Head of caudate nucleus (tissue), 42 donors: ENCODE results near the gene TRPM1.
A peak's percentile ranks its signal among the peaks of the same experiment; 100 is the strongest.

Source experiments
- DNase-seq, 42 donors: peaks; one replicate each; pipeline versions ENCODE4 v3.0.0 to v3.0.0-alpha.2; 2020 to 2021; ENCODE audit warnings: mixed read lengths in 7 of 42
- intact Hi-C: fragments of 100-400 bp; cut with DNase I; formaldehyde crosslinking; loops from one replicate; pipeline ENCODE4 v1.15.0; 2022

Gene TRPM1

DNA sequence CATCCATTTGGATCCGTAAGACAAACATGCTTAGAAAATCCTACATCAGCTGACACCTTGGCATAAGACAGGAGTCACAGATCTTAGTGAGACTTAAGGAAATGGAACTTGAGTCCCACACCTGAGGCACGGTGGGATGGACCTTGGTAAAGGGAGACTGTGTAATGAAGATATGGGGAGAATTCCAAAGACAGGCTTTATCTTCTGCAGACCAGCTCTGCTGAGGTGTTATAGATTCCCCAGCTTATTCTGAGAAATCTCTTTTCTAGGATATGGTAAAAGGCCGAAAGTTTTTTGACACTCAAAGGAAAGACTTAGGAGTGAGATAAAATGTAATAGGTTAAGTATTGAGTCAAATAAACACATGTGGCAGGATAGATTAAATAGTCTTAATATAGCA is 101.8 kb downstream of the TRPM1 start:
- intact Hi-C loops, result no loop called here
- no peak for DNase-seq

DNA sequence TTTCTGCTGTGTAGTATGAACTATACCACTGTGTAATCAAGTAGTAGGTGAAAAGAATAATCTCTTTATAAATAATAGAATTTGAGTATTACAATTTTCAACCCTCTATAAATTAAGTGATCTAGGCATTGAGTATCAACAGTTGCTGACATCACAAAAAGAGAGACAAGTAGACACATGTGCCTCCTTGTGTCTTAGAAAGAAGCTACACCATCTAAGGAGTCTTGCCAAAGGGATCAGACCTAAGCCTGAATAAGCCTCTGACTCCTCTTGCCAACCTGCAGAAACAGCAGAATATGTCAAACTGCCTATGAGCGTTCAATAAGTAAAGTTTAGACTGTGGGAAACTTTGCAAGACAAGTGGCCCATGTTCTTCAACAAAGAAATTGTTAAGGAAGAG is 104.3 kb downstream of the TRPM1 start:
- DNase-seq, result no peak
- intact Hi-C loops, result no loop called here

DNA sequence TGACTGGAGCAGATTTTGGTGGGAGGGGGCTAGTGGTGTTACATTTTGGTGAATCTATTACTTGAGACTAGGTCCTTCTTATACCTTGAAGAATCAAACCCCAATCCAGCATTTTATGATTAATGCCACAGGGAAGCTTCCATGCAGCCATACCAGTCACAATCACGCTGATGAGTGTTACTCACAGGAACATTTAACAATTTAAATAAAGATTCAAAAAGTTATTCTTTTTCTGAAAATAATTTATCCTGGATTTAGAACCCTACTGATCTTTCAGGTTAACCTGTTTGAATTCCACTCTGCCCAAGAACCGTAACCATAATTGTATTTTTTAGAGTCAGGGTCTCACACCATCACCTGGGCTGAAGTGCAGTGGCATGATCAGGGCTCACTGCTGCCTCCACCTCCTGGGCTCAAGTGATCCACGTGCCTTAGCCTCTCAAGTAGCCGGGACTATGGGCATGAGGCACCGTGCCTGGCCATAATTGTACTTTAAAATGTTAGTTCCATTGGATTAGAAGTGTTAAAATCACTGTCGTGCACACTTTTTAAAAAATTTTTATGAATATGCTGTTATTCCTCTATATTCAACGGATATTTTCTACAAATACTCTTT is 109.2 kb downstream of the TRPM1 start:
- intact Hi-C loops, result loop anchor here (5.0 kb wide), 1 partner anchor 90 kb away; the partner anchor contains the start of gene FAN1
- no peak for DNase-seq

DNA sequence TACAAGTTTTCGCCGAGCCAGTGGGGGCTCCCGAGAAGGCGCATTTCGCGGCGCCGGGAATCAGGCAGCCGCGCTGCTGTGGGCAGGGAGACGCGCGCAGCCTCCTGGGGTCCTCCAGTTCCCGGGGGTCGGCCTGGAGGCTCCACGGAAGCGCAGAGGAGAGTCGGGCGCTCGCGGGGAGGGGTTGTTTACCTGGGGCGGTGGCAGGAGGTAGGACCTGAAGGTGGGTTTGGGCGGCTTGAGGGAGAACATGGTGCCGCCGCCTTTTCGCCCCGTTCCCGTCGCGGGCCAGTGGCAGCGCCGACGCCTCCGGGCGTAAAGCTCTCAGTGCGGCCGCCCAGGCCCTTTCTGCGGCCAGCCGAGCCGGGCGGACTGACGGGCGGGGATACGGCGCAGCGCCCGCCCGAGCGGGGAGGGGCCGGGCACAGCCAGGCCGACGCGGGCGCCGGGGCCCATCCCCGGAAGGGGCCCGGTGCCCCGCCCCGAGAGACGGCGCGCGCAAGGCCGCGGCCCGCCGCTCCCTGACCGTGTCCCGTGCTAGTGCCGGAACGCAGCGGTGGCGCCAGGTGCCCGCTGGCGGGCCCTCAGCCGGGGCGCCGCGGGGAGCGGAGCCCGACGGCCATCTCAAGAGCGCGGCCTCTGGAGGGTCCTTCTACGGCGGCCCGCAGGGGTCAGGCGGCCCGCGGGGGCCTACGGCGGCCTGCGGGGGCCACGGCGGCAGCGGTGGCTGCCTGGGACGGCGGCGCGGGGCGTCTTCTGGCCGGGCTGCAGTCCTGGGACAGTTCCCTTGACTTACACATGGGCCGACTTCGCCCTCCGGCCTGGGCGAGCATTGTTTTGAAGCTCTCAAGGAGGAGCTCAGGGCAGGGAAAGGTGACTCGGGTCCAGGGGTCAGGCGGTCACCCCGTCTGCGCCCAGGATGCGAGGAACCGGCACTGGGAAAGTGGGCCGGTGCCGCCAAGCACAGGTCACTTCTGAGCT is 110.0 kb downstream of the TRPM1 start, which contains the start of gene MTMR10:
Gene MTMR10, minus strand, starts transcription at position 374 of the 981 bp plus-strand sequence. Its CDS starts 122 bp downstream, at position 252.
- intact Hi-C loops, result loop anchor here (2.0 to 5.0 kb wide), 2 partner anchors 69 to 89 kb away; partner anchors contain the start of gene FAN1
- peak in 41 of 42 donors; percentile 23 to 89 (median 76) for DNase-seq

DNA sequence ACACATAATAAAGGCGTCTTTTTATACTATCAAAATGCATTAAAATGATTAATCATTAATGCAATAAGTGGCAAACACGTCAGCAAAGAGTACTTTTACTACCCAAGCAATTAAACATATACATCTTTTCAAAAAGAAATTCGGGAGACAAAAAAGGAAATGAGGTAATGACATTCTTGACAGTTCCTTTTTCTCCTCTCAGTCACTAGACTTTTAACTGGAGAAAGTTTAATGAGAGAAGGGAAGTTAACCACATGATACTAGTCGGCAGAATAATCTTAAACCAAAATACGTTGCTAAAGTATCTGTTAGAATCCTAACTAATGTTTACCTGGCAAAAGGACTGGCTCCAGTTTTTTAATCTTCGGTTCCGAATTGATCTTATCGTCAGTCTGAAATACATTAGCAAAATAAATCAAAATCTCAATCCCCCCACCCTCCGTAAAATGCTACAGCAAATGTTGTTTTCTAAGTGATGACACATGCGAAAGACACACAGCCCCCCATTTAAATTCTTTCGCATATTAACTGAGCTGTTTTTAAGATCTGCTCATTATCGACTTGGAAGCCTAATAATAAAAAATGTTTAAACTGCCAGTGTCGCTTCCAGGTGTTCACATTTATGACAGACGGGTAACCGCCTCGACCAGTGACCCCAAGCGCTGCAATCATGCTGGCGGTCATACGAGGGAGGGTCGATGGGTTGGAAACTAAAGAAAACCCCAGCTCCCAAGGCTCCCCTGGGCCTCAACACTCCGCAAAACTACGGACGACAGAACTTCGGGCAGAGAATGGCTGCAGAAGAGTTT is 110.9 kb downstream of the TRPM1 start:
- DNase-seq, result peak in 1 of 42 donors; percentile 4
- intact Hi-C loops, result loop anchor here (2.0 to 5.0 kb wide), 2 partner anchors 68 to 88 kb away; partner anchors contain the start of gene FAN1

DNA sequence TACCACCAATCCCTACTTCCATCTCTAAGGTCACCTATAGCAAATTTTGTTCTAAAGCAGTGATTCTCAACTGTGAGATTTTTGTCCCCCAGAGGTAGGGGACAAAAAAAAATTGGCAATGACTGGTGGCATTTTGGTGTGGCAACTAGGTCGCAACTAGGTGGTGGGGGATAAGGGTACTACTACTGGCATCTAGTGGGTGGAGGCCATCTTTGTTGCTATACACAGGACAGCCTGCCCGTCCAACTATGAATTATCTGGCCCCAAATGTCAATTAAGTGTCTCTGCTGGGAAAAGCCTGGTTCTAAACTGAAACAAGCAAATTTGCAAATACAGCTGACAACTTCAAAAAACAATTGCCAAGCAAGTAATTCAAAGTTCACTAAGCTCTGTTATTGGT is 111.5 kb downstream of the TRPM1 start:
- DNase-seq, result peak in 1 of 42 donors; percentile 27
- intact Hi-C loops, result loop anchor here (2.0 to 5.0 kb wide), 2 partner anchors 67 to 88 kb away; partner anchors contain the start of gene FAN1

DNA sequence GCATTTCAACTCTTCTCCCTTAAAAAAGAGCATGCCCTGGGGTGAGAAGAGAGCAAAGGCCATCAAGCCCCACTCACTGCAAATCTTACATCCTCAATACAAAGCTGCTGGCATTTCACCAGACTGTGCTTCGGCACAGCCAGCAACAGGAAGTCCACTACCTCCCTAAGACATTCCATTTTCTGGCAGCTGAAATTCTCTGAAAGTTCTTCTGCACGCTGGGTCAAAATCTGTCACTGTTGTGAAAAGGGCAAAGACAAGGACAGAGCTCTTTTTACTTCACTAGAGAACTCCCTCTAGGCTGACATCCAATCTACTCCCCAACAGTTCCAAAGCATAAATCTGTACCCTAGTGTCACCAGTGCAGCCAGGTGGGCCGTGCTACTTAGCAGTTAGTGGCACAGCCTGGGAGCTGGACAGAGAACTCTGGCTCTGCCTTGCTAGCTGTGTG is 116.4 kb downstream of the TRPM1 start:
- intact Hi-C loops, result no loop called here

DNA sequence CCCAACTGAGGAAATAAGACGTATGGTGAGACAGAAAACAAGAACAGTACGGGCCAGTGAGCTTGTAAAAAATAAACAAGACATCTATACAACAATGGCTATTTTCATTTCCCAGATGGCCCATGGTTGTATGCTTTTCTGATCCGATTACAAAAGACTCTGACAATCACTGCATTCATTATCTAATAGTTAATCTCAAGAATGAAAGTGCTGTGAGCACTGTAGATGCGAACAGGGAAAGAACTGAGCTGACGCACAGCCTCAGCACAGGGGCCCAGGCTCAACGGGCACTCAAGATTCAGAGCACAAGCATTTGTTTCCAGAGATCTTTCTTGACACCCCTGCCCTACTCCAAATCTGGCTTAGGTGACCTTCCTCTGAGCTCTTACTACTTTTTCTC is 117.0 kb downstream of the TRPM1 start:
- intact Hi-C loops, result no loop called here
- DNase-seq, result peak in 36 of 42 donors; percentile 28 to 80 (median 52)

More for the DNA sequence above, 116.4 kb downstream of the TRPM1 start:
- DNase-seq, result peak in 13 of 42 donors; percentile 16 to 68 (median 29)

DNA sequence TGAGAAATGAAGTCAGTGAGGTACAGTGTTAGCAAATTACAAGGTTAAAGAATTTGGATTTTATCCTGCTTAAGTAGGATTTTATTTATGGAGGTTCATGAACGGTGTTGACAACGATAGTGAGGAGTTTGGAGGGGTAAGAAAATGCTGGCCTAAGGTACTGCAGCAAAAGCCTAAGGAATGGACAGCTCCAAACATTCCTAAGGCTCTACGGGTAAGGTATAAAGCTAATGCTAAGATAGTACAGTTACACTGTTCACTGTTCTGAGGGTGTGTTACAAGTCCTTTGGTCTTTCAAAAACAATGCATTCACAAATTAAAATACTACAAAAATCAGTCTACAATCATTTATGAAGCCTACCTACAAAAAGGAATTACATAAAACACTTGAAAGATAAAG is 117.4 kb downstream of the TRPM1 start:
- intact Hi-C loops, result no loop called here
- DNase-seq, result no peak

DNA sequence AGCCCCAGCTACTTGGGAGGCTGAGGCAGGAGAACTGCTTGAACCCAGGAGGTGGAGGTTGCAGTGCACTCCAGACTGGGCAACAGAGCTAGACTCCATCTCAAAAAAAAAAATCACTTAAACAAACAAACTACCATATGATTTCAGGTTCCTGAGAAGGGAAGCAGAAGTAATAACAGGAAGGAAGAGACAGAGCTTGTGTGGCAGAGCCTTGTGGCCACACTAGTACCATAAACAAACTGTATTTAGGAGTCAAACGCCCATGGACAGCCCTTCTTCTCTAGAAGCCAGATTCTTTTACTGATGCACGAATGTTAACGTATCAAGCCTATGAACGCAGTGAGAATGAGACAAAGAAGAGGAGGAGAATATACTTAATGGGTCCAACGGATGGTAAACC is 122.1 kb downstream of the TRPM1 start:
- intact Hi-C loops, result no loop called here
- DNase-seq, result no peak

DNA sequence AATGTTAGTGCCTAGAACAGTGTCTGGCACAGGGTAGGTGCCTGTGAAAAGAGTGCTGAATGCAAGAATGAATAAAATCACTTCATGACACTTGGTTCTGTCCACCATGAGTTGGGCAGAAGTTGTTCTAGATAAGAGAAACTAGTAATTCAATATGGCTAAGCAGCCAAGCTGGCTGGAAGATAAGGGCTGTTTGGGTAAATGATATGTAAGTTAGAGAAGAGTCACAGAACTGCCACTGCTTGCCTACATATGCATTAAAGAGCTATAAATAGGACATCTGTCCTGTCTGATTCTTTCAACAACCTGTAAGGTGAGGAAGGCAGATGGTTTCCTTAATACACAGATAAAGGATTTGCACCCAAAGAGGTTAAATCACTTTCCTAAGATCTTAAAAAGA is 123.2 kb downstream of the TRPM1 start:
- intact Hi-C loops, result no loop called here
- DNase-seq, result no peak

DNA sequence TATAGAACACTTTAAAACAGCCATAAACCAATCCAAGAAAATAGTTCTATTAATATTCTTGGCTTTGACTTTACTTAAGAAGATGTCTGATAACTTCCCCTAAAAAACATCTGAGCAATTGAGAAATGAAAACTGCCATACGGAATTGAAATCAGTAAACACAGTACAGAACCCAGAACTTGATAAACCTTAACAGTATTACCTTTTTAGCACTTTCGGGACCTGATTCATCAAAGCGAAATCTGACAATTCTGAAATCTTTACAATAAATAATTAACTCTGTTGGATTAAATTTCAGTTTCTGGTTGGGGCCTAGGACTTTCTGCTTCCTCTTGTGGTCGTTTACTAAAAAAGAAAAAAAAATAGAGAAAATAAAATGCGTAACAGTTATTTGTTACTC is 127.4 kb downstream of the TRPM1 start:
- intact Hi-C loops, result no loop called here

DNA sequence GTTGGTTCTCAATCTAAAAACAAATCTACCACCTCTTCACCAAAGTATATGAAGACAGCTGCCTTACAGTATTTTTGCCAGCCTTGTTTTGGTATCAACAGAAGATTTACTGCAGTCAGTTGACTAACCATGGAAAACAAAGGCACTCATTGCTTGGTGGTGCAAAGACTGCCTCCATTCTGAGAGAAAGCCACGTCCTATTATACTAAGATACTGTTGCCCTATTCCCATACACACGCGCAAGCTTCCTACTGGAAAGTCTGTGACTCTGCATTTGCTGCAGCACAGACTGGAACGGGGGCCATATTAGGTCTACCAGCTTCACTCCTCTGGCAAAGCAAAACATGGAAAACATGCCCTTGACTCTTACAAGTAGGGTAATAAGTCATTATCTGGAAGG is 128.1 kb downstream of the TRPM1 start:
- DNase-seq, result peak in 17 of 42 donors; percentile 13 to 71 (median 35)
- intact Hi-C loops, result no loop called here

More for the DNA sequence above, 127.4 kb downstream of the TRPM1 start:
- DNase-seq, result no peak

DNA sequence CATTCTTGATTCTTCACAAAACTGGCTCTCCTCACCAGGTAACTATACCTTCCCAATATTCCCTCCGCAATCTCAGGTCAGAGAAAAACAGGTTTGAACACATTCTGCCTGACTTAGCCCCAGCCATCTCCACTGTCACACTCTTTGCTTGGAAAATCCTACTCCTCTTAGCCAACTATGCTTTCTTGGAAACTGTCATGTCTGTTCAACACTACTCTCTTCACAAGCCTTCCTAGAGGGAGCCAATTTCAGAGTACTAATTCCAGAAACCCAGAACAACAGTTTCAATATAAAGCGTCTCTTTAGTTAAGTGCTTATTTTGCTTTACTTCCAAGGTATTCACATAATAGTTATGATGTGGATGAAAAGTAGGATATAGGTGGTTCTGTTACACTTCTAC is 131.8 kb downstream of the TRPM1 start:
- intact Hi-C loops, result no loop called here
- no peak for DNase-seq

DNA sequence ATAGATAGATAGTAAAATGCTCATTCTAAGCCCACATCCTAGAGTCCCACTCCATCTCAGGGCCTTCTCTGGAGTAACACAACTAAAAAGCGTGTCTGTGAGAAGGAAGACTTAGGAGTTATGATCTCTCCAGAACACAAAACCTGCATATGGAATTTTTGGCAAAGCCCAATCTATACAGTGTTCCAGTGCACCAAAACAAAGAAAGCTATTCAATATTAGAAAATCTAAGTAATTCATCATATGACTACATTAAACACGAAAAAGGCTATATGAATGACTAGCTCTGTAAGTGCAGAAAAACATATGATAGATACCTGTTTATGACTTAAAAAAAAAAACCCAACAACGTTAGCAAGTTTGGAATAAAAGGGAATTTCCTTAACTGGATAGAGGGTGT is 137.8 kb downstream of the TRPM1 start:
- no peak for DNase-seq
- intact Hi-C loops, result no loop called here

DNA sequence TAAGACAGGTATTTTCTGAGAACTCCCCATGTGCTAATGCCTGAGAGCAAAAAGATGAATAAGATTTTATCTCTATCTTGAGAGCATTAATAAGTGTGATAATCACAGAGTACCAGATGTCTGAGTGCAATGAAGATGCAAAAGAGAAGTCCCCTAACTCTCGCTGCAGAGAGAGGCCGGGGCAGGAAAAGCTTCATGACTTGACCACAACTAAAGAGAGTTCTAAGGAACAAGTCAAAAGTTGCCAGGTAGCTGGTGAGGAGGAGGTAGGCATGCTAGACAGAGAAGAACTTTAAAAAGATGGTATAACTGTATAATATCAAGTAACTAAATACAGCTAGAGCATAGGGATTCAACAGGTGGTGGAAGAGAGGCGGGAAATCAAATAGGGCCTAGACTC is 138.9 kb downstream of the TRPM1 start:
- no peak for DNase-seq
- intact Hi-C loops, result no loop called here

DNA sequence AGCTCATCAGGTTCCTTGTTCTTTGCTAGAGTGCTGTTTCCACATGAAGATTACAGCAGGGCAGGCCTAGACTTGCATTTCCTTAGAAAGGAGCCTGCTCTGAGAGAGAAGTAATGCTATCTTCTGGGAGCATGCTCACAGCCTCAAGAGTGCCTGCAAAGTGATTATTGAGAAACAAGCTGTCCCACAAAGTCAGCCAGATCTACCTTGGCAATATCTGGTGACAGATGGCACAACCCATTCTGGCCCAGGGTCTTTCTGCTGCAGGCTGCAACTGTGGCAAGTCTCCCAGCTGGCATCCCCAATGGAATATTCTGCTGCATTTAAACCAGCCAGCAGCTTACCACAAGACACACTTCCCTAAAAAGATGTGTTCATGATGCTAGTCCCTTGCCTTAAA is 139.4 kb downstream of the TRPM1 start:
- intact Hi-C loops, result no loop called here
- DNase-seq, result no peak

DNA sequence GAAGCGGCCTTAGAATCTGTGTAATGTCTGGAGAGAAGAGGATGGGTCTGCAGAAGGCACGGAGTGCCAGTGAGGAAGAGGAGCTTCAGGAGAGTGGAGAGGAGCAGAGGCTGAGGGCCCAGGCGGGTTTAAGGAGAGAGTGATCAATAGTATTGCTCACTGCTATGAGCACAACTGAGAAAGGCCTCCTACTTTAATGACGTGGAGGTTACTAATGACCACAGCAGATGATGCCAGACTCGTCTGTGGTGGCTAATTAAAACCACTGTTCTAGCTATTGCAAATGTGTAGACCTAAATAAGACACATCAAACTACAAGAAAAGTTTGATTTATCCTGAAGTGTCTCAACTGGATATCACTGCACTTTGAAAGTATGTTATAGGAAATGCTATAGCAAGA is 143.3 kb downstream of the TRPM1 start:
- DNase-seq, result no peak
- intact Hi-C loops, result no loop called here
